ENCODE results near the gene TEX29. TPM values are rescaled to one million over a fixed set of nuclear protein-coding genes. Genes with fewer than 3 reads are reported as not detected.

The TEX29 gene
- total and polyA plus RNA-seq, 7 donors = 0.79 to 2.1 (median 1.5) TPM; not detected in 4

DNA sequence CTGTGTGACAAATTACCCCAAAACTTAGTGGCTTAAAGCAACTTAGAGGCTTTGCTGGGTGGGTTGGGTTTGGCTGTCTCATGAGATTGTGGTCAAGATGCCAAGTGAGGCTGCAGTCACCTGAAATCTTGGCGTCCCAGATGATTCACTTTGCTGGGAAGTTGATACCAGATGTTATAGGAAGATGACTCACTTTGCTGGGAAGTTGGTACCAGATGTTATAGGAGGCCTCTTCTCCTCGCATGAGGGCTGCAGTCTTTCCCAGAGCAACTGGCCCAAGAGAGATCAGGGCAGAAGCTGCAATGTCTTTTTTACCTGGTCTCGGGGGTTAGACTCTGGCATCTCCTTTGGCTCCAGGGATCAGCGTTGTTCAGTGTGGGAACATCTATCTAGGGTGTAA, 16.8 kb downstream of the TEX29 start:
- no peaks in the 10 kb centered on the region for H3K4me1 ChIP-seq
- peak; percentile 12 for DNase-seq
- no peak overlapping the region for H3K4me3 ChIP-seq
- H3K9me3 ChIP-seq = no peaks in the 10 kb centered on the region
- WGBS, 2 donors = 86 to 91% methylated on average over 4 of the region's 4 CpGs
- no peak overlapping the region for H3K27ac ChIP-seq
- H3K36me3 ChIP-seq = no peaks in the 10 kb centered on the region
- TF ChIP-seq POLR2A (IDR thresholded peaks at IDR 0.05) (no peak), EP300 (IDR thresholded peaks at IDR 0.05) (no peak), POLR2AphosphoS5 (IDR thresholded peaks at IDR 0.05) (no peak)
- TF ChIP-seq, protein P1, sequence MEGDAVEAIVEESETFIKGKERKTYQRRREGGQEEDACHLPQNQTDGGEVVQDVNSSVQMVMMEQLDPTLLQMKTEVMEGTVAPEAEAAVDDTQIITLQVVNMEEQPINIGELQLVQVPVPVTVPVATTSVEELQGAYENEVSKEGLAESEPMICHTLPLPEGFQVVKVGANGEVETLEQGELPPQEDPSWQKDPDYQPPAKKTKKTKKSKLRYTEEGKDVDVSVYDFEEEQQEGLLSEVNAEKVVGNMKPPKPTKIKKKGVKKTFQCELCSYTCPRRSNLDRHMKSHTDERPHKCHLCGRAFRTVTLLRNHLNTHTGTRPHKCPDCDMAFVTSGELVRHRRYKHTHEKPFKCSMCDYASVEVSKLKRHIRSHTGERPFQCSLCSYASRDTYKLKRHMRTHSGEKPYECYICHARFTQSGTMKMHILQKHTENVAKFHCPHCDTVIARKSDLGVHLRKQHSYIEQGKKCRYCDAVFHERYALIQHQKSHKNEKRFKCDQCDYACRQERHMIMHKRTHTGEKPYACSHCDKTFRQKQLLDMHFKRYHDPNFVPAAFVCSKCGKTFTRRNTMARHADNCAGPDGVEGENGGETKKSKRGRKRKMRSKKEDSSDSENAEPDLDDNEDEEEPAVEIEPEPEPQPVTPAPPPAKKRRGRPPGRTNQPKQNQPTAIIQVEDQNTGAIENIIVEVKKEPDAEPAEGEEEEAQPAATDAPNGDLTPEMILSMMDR (IDR thresholded peaks at IDR 0.05) = no peak
- H3K27me3 ChIP-seq = no peaks in the 10 kb centered on the region
- intact Hi-C loops (cut with DNase I) = no loop called here

DNA sequence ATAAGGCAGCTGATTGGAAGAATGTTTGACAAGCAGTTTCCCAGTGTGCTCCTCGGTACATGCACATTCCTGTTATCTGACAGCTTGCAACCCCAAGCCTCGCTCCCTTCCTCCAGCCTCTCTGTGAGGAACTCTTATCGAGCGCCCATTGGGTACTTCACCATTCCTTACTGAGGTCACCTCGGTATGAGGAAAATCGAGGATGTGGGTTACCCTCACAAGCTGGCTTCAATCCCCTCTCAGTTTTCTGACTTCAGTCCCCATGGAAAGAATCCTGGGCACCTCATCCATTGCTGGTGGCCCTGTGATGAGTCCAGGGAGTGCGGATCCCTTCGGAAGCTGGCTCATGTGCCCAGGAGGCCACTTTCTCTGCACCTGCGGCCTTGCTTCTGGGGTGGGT, 17.3 kb downstream of the TEX29 start:
- H3K9me3 ChIP-seq = no peaks in the 10 kb centered on the region
- H3K36me3 ChIP-seq = no peaks in the 10 kb centered on the region
- TF ChIP-seq EP300 (IDR thresholded peaks at IDR 0.05) (no peak), POLR2AphosphoS5 (IDR thresholded peaks at IDR 0.05) (no peak), POLR2A (IDR thresholded peaks at IDR 0.05) (no peak)
- TF ChIP-seq, protein P1 (IDR thresholded peaks at IDR 0.05) = no peak
- WGBS, 2 donors = 83 to 94% methylated on average over 9 of the region's 9 CpGs
- intact Hi-C loops (cut with DNase I) = no loop called here
- H3K27me3 ChIP-seq = no peaks in the 10 kb centered on the region
- no peak overlapping the region for H3K27ac ChIP-seq
- peak; percentile 38 for DNase-seq
- no peaks in the 10 kb centered on the region for H3K4me1 ChIP-seq
- H3K4me3 ChIP-seq = no peak overlapping the region

DNA sequence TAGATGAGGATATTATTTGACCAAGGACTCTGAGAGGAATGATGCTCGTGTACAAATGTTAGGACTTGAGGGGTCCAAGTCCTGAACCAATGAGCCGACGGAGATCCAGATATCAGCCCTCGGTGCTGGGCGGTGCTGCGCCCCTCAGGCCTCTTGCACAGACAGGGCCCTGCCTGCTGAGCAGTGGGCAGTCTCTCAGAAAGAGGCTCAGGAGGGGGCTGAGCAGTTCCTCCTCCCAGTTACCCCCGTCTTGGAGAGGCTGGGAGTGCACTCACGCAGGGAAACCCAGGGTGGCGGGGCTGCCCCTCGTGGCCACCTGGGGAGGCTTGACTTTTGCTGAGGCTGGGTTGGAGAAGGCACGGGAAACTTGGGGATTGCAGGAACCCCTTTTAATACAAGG, 18.4 kb downstream of the TEX29 start:
- TF ChIP-seq POLR2AphosphoS5 (IDR thresholded peaks at IDR 0.05) = no peak
- TF ChIP-seq, protein P1 (IDR thresholded peaks at IDR 0.05) = no peak
- TF ChIP-seq POLR2A (IDR thresholded peaks at IDR 0.05) = no peak
- TF ChIP-seq EP300 (IDR thresholded peaks at IDR 0.05) = no peak
- intact Hi-C loops (cut with DNase I) = no loop called here
- Histone ChIP-seq H3K36me3 (no peaks in the 10 kb centered on the region), H3K27ac (no peak overlapping the region), H3K27me3 (no peaks in the 10 kb centered on the region), H3K9me3 (no peaks in the 10 kb centered on the region), H3K4me3 (no peak overlapping the region), H3K4me1 (no peaks in the 10 kb centered on the region)
- 88 to 90% methylated on average over 11 of the region's 11 CpGs for WGBS, 2 donors
- peak; percentile 2 for DNase-seq

DNA sequence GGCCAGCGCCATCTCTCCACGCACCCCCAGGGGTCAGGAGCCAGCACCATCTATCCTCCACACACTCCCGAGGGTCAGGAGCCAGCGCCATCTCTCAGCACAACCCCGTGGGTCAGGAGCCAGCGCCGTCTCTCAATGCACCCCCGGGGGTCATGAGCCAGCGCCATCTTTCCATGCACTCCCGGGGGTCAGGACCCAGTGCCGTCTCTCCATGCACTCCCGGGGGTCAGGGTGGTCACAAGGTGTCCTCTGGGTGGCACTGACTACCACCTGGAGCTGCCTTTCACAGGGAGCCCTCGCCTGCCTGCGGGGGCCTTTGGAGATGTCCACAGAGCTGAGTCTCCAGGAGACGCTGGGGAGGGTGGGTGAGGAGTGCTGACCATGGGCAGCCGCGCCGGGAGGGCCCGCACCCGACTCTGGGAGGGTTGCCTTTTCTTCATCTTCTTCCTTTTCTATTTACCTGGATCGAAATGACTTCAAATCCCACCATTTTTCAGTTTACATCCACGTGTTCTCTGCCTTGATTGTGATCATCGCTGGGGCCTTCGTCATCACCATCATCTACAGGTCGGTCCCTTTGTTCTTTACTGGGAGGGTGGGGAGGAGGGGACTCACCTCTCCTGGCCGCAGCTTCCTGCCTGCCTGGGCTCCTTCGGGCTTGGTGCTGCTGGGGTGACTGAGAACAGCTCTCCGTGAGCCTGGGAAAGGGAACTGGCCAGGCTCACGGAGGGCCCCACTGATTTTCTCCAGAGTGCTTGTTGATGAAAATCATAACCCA, 19.1 kb downstream of the TEX29 start:
- 94 to 96% methylated on average over 29 of the region's 29 CpGs for WGBS, 2 donors

More for the DNA sequence above, 19.1 kb downstream of the TEX29 start:
- H3K4me1 ChIP-seq = no peaks in the 10 kb centered on the region
- H3K36me3 ChIP-seq = no peaks in the 10 kb centered on the region
- H3K27me3 ChIP-seq = no peaks in the 10 kb centered on the region
- peak; percentile 51 for DNase-seq
- TF ChIP-seq, protein P1 (IDR thresholded peaks at IDR 0.05) = no peak
- TF ChIP-seq POLR2A (IDR thresholded peaks at IDR 0.05) (no peak), POLR2AphosphoS5 (IDR thresholded peaks at IDR 0.05) (no peak), EP300 (IDR thresholded peaks at IDR 0.05) (no peak)
- intact Hi-C loops (cut with DNase I) = no loop called here
- no peaks in the 10 kb centered on the region for H3K9me3 ChIP-seq
- H3K27ac ChIP-seq = no peak overlapping the region
- no peak overlapping the region for H3K4me3 ChIP-seq
